DND-41 (cell line): Measurements from ENCODE around the gene PXK.

Experiments
- ATAC-seq: fragments of 200-7000 bp; cut with Tn5 transposase; 3 replicates; pipeline ENCODE4 v1.9.1; 2021; ENCODE audit warnings: low read depth; ENCODE audit not compliant: insufficient read depth
- DNase-seq: peaks from one replicate; pipeline ENCODE4 v3.0.0-alpha.2; 2020
- H2AFZ ChIP-seq: 2 replicates; pipeline ENCODE4 v1.6.0; 2012; ENCODE audit warnings: low read depth, low read length
- H3K27ac ChIP-seq: 2 replicates; pipeline ENCODE4 v1.5.1; 2012; ENCODE audit warnings: low read length, inconsistent platforms
- H3K27me3 ChIP-seq: fragments of 200-600 bp; sonication (generic); 2 replicates; pipeline ENCODE4 v1.6.0; 2012; ENCODE audit warnings: low read length, mild to moderate bottlenecking, inconsistent platforms; ENCODE audit not compliant: insufficient read depth, poor library complexity
- H3K36me3 ChIP-seq: 2 replicates; pipeline ENCODE4 v1.5.1; 2012; ENCODE audit warnings: low read length, inconsistent platforms; ENCODE audit not compliant: insufficient read depth
- H3K4me1 ChIP-seq: 2 replicates; pipeline ENCODE4 v1.5.1; 2012; ENCODE audit warnings: mild to moderate bottlenecking, low read length; ENCODE audit not compliant: insufficient read depth
- H3K4me2 ChIP-seq: 2 replicates; pipeline ENCODE4 v1.6.0; 2012; ENCODE audit warnings: mild to moderate bottlenecking, moderate library complexity, low read length, inconsistent platforms; ENCODE audit not compliant: insufficient read depth
- H3K4me3 ChIP-seq, 2 experiments: fragments of 200-600 bp in 1 of 2; shearing (Covaris generic) in 1 of 2; 2 replicates each; pipeline ENCODE4 v1.5.1; 2012 to 2016; ENCODE audit warnings: inconsistent platforms in 2 of 2, low read length in 2 of 2, mild to moderate bottlenecking in 2 of 2, low read depth in 1 of 2, moderate library complexity in 1 of 2
- H3K79me2 ChIP-seq: 2 replicates; pipeline ENCODE4 v1.6.0; 2012; ENCODE audit warnings: low read length, inconsistent platforms; ENCODE audit not compliant: insufficient read depth
- H3K9ac ChIP-seq: 2 replicates; pipeline ENCODE4 v1.6.0; 2012; ENCODE audit warnings: low read depth, mild to moderate bottlenecking, inconsistent platforms, low read length, moderate library complexity
- H3K9me3 ChIP-seq: 2 replicates; pipeline ENCODE4 v1.5.1; 2012; ENCODE audit warnings: low read length, moderate library complexity, mild to moderate bottlenecking, inconsistent platforms; ENCODE audit not compliant: insufficient read depth, severe bottlenecking
- H4K20me1 ChIP-seq: 2 replicates; pipeline ENCODE4 v1.6.0; 2012; ENCODE audit warnings: low read length; ENCODE audit not compliant: insufficient read depth
- EZH2 ChIP-seq: IDR thresholded peaks from 3 replicates; pipeline ENCODE4 v1.6.1; 2012; ENCODE audit warnings: borderline replicate concordance, low read depth, mild to moderate bottlenecking, moderate library complexity, low read length, inconsistent platforms; ENCODE audit not compliant: severe bottlenecking
- TF ChIP-seq, protein P1 (sequence below): IDR thresholded peaks from 2 replicates; pipeline ENCODE4 v1.5.1; 2012; ENCODE audit warnings: borderline replicate concordance, low read length, moderate library complexity, mild to moderate bottlenecking; ENCODE audit not compliant: poor library complexity, severe bottlenecking; ENCODE audit errors: extremely low read depth

PXK gene

DNA sequence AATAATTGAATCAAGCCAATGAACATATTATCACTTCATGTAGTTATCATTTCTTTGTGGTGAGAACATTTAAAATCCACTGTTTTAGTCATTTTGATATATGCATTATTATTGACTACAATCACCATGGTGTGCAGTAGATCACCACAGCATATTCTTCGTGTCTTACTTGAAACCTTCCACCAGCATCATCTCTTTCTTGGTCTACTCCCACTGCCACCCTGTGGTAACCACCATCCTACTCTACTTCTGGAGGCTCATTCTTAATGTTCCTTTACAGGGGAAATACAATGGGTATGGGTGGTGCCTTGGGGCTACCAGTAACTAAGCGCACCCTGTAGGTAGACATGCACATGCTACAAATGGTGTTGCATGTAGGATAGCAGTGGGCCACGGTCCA, 25.4 kb downstream of the PXK start:
- no peak for DNase-seq
- ATAC-seq: no peak
- no peak overlapping the region for H3K27ac ChIP-seq
- TF ChIP-seq, protein P1, sequence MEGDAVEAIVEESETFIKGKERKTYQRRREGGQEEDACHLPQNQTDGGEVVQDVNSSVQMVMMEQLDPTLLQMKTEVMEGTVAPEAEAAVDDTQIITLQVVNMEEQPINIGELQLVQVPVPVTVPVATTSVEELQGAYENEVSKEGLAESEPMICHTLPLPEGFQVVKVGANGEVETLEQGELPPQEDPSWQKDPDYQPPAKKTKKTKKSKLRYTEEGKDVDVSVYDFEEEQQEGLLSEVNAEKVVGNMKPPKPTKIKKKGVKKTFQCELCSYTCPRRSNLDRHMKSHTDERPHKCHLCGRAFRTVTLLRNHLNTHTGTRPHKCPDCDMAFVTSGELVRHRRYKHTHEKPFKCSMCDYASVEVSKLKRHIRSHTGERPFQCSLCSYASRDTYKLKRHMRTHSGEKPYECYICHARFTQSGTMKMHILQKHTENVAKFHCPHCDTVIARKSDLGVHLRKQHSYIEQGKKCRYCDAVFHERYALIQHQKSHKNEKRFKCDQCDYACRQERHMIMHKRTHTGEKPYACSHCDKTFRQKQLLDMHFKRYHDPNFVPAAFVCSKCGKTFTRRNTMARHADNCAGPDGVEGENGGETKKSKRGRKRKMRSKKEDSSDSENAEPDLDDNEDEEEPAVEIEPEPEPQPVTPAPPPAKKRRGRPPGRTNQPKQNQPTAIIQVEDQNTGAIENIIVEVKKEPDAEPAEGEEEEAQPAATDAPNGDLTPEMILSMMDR: peak; percentile 11
- no peak for TF ChIP-seq EZH2
- peaks cover 32% of the 10 kb centered on the region for H3K4me1 ChIP-seq
- H3K79me2 ChIP-seq: peaks cover 97% of the 10 kb centered on the region
- peaks cover 14% of the 10 kb centered on the region for H3K36me3 ChIP-seq
- H3K4me2 ChIP-seq: no peak overlapping the region
- H2AFZ ChIP-seq: no peak overlapping the region
- H4K20me1 ChIP-seq: peaks cover 25% of the 10 kb centered on the region; the same call in 1 of the 2 replicates
- no peak overlapping the region for H3K4me3 ChIP-seq
- H3K27me3 ChIP-seq: no peaks in the 10 kb centered on the region
- H3K9me3 ChIP-seq: no peaks in the 10 kb centered on the region
- no peak overlapping the region for H3K9ac ChIP-seq

- H3K27ac ChIP-seq: no peak overlapping the region
- H4K20me1 ChIP-seq: peaks cover 25% of the 10 kb centered on the region; the same call in 1 of the 2 replicates
- no peak for TF ChIP-seq EZH2
- ATAC-seq (no peak), DNase-seq (no peak)
- no peak overlapping the region for H2AFZ ChIP-seq
- H3K27me3 ChIP-seq: no peaks in the 10 kb centered on the region
- peaks cover 97% of the 10 kb centered on the region for H3K79me2 ChIP-seq
- H3K4me1 ChIP-seq: peaks cover 25% of the 10 kb centered on the region
- H3K9ac ChIP-seq: no peak overlapping the region
- H3K4me2 ChIP-seq: no peak overlapping the region
- H3K4me3 ChIP-seq: no peak overlapping the region
- no peaks in the 10 kb centered on the region for H3K9me3 ChIP-seq
- peaks cover 10% of the 10 kb centered on the region for H3K36me3 ChIP-seq
Observed at GRCh38 chr3:58358808-58359207, 26.1 kb downstream of the PXK start.

GRCh38 chr3:58359621-58360020, 26.9 kb downstream of the PXK start:
- Histone ChIP-seq H3K27me3 (no peaks in the 10 kb centered on the region), H3K4me2 (no peak overlapping the region), H3K9me3 (no peaks in the 10 kb centered on the region), H2AFZ (no peak overlapping the region), H3K36me3 (peaks cover 10% of the 10 kb centered on the region), H4K20me1 (peaks cover 25% of the 10 kb centered on the region; the same call in 1 of the 2 replicates), H3K4me1 (peaks cover 17% of the 10 kb centered on the region), H3K79me2 (peaks cover 97% of the 10 kb centered on the region), H3K9ac (no peak overlapping the region), H3K4me3 (no peak overlapping the region), H3K27ac (no peak overlapping the region)
- DNase-seq (no peak), ATAC-seq (no peak)
- TF ChIP-seq, protein P1: no peak
- no peak for TF ChIP-seq EZH2

GRCh38 chr3:58361866-58362265, 29.2 kb downstream of the PXK start:
- DNase-seq: no peak
- Histone ChIP-seq H3K27me3 (no peaks in the 10 kb centered on the region), H3K4me3 (no peak overlapping the region), H3K4me2 (no peak overlapping the region), H3K9me3 (no peaks in the 10 kb centered on the region), H3K9ac (no peak overlapping the region), H3K4me1 (no peaks in the 10 kb centered on the region), H4K20me1 (peaks cover 24% of the 10 kb centered on the region; the same call in 1 of the 2 replicates), H3K79me2 (peaks cover 97% of the 10 kb centered on the region), H3K27ac (no peak overlapping the region), H2AFZ (no peak overlapping the region), H3K36me3 (no peaks in the 10 kb centered on the region)
- ATAC-seq: no peak
- TF ChIP-seq, protein P1: no peak
- no peak for TF ChIP-seq EZH2
